GM19324 (cell line): ENCODE measurements around the gene TAF1D.
A peak's percentile ranks its signal among the peaks of the same experiment; 100 is the strongest.

Experiments
- ATAC-seq: cut with Tn5 transposase; IDR thresholded peaks from one replicate; pipeline ENCODE4 v1.9.1; 2021; ENCODE audit warnings: mild to moderate bottlenecking, moderate library complexity; ENCODE audit not compliant: unreplicated experiment, low FRiP score

The TAF1D gene

GRCh38 chr11:93727985-93728791, 13.1 kb downstream of the TAF1D start:
- ATAC-seq, result no peak

- ATAC-seq, result no peak
Observed at GRCh38 chr11:93724089-93724488, 17.2 kb downstream of the TAF1D start.

- ATAC-seq, result no peak
Observed at GRCh38 chr11:93720522-93720921, 20.8 kb downstream of the TAF1D start.

- ATAC-seq, result no peak
Observed at GRCh38 chr11:93719310-93719709, 22.0 kb downstream of the TAF1D start.

- peak; percentile 68 for ATAC-seq
Observed at GRCh38 chr11:93718057-93718563, 23.2 kb downstream of the TAF1D start.

GRCh38 chr11:93717501-93717900, 23.8 kb downstream of the TAF1D start:
- ATAC-seq, result no peak

GRCh38 chr11:93715797-93716396, 25.4 kb downstream of the TAF1D start:
- ATAC-seq, result no peak

- no peak for ATAC-seq
Observed at GRCh38 chr11:93712678-93713077, 28.6 kb downstream of the TAF1D start.

GRCh38 chr11:93710239-93710638, 31.1 kb downstream of the TAF1D start:
- no peak for ATAC-seq

- no peak for ATAC-seq
Observed at GRCh38 chr11:93704237-93704636, 37.1 kb downstream of the TAF1D start.

GRCh38 chr11:93700830-93701229, 40.5 kb downstream of the TAF1D start:
- no peak for ATAC-seq

- ATAC-seq, result no peak
Observed at GRCh38 chr11:93697611-93698010, 43.7 kb downstream of the TAF1D start.

- no peak for ATAC-seq
Observed at GRCh38 chr11:93694557-93694956, 46.7 kb downstream of the TAF1D start.

- ATAC-seq, result no peak
Observed at GRCh38 chr11:93694109-93694508, 47.2 kb downstream of the TAF1D start.

- ATAC-seq, result peak; percentile 66
Observed at GRCh38 chr11:93689240-93689639, 52.1 kb downstream of the TAF1D start.

GRCh38 chr11:93686812-93687211, 54.5 kb downstream of the TAF1D start:
- ATAC-seq, result no peak

GRCh38 chr11:93686226-93686625, 55.1 kb downstream of the TAF1D start:
- no peak for ATAC-seq
